Measurements from ENCODE around the gene ZNF462.

DNA sequence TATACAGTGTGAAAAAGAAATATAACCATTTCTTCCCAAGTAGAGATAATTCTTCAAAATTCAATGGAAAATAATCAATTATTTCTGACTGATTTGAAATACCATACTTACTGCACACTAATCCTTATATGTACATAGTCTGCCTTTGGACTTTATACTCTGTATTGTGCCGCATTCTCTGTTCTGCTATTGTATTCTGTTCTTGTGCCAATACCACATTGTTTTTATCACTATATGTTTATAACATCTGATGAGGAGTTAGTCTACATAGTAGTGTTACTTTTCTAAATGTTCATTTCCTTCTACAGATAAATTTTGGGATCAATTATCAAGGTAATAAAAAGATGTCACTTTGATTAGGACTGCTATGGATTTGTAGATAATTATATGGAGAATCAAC lies 16.7 kb upstream of the ZNF462 start:
- TF ChIP-seq, protein P1, sequence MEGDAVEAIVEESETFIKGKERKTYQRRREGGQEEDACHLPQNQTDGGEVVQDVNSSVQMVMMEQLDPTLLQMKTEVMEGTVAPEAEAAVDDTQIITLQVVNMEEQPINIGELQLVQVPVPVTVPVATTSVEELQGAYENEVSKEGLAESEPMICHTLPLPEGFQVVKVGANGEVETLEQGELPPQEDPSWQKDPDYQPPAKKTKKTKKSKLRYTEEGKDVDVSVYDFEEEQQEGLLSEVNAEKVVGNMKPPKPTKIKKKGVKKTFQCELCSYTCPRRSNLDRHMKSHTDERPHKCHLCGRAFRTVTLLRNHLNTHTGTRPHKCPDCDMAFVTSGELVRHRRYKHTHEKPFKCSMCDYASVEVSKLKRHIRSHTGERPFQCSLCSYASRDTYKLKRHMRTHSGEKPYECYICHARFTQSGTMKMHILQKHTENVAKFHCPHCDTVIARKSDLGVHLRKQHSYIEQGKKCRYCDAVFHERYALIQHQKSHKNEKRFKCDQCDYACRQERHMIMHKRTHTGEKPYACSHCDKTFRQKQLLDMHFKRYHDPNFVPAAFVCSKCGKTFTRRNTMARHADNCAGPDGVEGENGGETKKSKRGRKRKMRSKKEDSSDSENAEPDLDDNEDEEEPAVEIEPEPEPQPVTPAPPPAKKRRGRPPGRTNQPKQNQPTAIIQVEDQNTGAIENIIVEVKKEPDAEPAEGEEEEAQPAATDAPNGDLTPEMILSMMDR (IDR thresholded peaks at IDR 0.05), result no peak
- no peak for TF ChIP-seq POLR2AphosphoS5 (IDR thresholded peaks at IDR 0.05)

Measured in esophagus muscularis mucosa (tissue), 3 donors.